IPS-15b (cell line): ENCODE measurements around the gene PDE11A.
"Not testable (repeated sequence)": the region's sequence is repeated elsewhere in the genome, so short reads cannot be mapped to it uniquely, and the experiment has no call there.

Experiments
- H3K27me3 ChIP-seq: one replicate; pipeline ENCODE4 v1.6.1; 2013; ENCODE audit warnings: low read length; ENCODE audit not compliant: control insufficient read depth, insufficient read depth
- H3K36me3 ChIP-seq: one replicate; pipeline ENCODE4 v1.6.1; 2013; ENCODE audit warnings: low read length; ENCODE audit not compliant: control insufficient read depth, insufficient read depth
- H3K4me1 ChIP-seq: one replicate; pipeline ENCODE4 v1.6.1; 2013; ENCODE audit warnings: mild to moderate bottlenecking, low read length; ENCODE audit not compliant: control insufficient read depth, insufficient read depth
- H3K4me3 ChIP-seq: one replicate; pipeline ENCODE4 v1.5.1; 2013; ENCODE audit warnings: low read depth, low read length
- H3K9ac ChIP-seq: one replicate; pipeline ENCODE4 v1.6.1; 2013; ENCODE audit warnings: low read depth, mild to moderate bottlenecking, low read length
- H3K9me3 ChIP-seq: one replicate; pipeline ENCODE4 v1.6.1; 2013; ENCODE audit warnings: mild to moderate bottlenecking, low read length; ENCODE audit not compliant: control insufficient read depth, insufficient read depth

PDE11A gene

DNA sequence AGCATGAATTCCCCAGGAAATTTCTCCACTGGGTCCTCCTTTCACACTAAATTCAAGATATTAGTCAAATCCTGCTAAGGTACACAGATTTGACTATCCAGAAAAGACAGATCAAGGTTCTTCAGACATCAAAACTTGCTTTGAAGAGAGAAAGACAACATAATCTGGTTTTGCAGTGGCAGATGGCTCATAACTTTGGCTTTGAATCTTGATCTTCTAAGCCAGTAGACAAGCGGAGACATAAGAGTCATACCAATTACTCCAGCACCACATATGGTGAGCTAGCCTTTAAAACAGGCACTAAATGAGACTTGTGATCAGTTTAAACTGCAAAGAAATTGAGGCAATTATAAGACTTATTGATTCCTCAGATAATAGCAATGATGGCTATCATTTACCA, 29.3 kb downstream of the PDE11A start:
- Histone ChIP-seq H3K4me3 (no peak overlapping the region), H3K9me3 (no peaks in the 10 kb centered on the region), H3K4me1 (no peaks in the 10 kb centered on the region), H3K9ac (no peak overlapping the region), H3K36me3 (no peaks in the 10 kb centered on the region), H3K27me3 (no peaks in the 10 kb centered on the region)

DNA sequence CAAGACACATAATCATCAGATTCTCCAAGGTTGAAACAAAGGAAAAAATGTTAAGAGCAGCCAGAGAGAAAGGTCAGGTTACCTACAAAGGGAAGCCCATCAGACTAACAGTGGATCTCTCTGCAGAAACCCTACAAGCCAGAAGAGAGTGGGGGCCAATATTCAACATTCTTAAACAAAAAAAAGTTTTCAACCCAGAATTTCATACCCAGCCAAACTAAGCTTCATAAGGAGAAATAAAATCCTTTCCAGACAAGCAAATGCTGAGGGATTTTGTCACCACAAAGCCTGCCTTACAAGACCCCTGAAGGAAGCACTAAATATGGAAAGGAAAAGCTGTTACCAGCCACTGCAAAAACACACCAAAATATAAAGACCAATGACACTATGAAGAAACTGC, 39.0 kb downstream of the PDE11A start:
- H3K9me3 ChIP-seq, H3K4me3 ChIP-seq, H3K36me3 ChIP-seq, H3K9ac ChIP-seq, H3K4me1 ChIP-seq, H3K27me3 ChIP-seq: not testable (repeated sequence)

DNA sequence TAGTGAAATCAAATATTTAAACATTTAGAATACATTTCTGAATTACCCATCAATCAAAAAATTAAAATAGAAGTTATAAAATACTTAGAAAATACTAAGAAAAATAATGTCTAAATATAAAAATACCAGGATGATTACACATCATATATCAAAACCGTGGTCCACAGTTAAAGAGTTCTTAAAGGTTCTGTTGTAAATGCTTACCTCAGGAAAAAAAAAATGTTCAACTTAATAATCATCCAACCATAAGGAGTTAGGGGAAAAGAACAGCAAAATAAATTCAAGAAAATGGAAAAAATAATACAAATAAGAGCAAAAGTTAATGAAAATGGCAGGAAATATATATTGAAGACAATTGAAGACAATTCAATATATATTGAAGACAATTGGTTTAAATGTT, 43.2 kb downstream of the PDE11A start:
- Histone ChIP-seq H3K4me3 (no peak overlapping the region), H3K36me3 (no peaks in the 10 kb centered on the region), H3K9me3 (no peaks in the 10 kb centered on the region), H3K27me3 (no peaks in the 10 kb centered on the region), H3K9ac (no peak overlapping the region), H3K4me1 (no peaks in the 10 kb centered on the region)

DNA sequence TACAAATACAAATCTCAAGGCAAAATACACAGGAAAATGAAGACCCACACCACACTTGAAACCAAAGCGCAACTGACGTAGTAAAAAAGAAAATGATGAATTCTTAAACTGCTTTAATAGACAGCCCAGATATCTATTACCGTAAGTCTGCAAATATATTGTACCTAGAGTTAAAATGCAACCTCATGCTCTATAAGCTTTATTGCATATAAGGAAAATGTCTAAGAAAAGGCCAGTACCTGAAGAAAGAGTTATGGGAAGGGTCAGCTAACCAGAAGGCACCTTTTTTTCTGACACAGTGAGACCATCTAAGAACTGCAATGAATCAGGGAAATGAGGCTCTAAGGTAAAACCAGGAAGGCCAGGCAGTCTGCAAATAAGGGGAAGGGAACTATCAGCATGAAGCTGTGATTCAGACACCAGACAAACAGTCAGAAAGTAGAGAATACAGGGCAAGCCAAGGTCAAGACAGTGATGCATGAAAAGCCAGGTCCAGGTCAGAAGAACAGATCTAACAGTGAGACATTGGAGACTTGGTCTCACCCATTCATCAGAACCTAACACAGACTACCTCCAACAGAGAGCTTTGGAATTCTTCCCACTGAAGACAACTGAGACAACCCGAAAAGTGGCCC, 46.9 kb downstream of the PDE11A start:
- no peaks in the 10 kb centered on the region for H3K27me3 ChIP-seq
- no peaks in the 10 kb centered on the region for H3K36me3 ChIP-seq
- H3K4me1 ChIP-seq: no peaks in the 10 kb centered on the region
- H3K4me3 ChIP-seq: no peak overlapping the region
- H3K9ac ChIP-seq: no peak overlapping the region
- H3K9me3 ChIP-seq: no peaks in the 10 kb centered on the region

DNA sequence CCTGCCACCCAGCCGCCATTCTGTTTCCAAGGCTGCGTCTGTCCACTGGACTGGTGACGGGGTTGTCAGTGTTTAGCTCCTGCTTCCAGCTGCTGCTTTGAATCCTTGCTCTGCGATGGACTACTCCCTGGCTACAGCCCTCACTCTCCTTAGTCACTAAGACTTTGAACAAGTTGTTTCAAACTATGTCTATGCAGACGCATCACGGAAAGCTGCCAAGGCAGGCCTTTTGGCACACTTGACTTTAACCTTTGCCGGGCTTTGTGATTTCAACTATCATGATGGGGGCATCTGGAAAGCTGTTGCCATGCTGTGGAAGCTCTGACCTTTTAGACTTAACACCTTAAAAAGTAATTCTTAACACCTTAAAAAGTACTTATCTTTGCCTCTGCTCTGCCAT, 54.4 kb downstream of the PDE11A start:
- no peaks in the 10 kb centered on the region for H3K36me3 ChIP-seq
- H3K4me1 ChIP-seq: no peaks in the 10 kb centered on the region
- H3K9me3 ChIP-seq: no peaks in the 10 kb centered on the region
- no peak overlapping the region for H3K9ac ChIP-seq
- no peak overlapping the region for H3K4me3 ChIP-seq
- H3K27me3 ChIP-seq: no peaks in the 10 kb centered on the region

DNA sequence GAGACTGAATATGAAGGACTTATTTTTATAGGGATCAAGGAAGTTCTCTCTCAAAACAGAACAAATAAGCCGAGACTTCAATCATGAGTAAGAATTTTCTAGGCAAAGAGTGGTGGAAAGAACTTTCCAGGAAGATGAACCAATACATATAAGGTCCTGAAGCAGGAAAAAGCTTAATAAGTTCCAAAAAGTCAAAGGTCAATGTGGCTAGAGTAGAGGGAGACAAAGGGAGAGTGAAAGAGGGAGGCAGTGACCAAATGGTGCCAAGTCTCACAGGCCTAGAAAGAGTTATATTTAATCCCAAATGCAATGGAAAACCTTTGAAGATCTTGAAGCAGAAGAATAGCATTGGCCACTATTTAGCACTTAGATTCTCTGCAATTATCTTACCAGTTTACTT, 56.0 kb downstream of the PDE11A start:
- Histone ChIP-seq H3K4me1 (no peaks in the 10 kb centered on the region), H3K4me3 (no peak overlapping the region)

DNA sequence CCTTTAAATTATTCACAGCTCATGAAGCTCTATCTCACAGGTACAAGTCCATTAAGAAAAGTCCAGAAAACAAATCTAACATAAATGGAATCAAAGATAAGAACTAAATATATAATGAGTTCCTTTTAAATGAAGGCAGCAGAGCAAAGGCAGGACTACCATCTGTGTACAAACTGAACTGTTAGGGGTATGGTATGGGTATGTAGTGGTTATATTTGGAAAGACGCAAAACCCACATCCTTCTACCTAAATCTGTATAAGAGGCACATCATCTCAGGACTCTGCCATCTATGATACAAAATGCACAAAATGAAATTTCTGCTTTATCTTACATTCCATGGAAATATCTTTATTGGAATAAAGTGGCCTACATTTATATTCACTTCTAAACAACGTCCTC, 59.9 kb downstream of the PDE11A start:
- no peaks in the 10 kb centered on the region for H3K36me3 ChIP-seq
- H3K4me3 ChIP-seq: no peak overlapping the region
- no peaks in the 10 kb centered on the region for H3K4me1 ChIP-seq
- no peaks in the 10 kb centered on the region for H3K9me3 ChIP-seq
- H3K27me3 ChIP-seq: no peaks in the 10 kb centered on the region
- H3K9ac ChIP-seq: no peak overlapping the region

More for the DNA sequence above, 56.0 kb downstream of the PDE11A start:
- Histone ChIP-seq H3K36me3 (no peaks in the 10 kb centered on the region), H3K9me3 (no peaks in the 10 kb centered on the region), H3K9ac (no peak overlapping the region), H3K27me3 (no peaks in the 10 kb centered on the region)

DNA sequence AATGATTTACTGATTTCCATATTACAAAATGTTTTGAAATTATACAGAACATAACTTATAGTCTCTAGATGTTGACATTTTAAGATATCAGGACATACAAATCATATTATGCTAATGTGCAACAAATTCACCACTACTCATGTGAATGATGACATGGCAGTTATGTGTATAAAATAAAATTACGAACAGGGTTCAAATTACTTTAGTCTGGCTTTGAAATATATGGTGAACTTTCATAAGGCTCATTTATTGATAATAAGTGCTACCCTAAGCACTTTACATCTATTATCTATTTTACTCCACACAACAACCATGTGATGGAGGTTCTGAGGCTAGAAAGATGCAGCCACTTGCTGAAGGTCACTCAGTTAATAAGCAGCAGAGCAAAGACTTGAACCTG, 62.8 kb downstream of the PDE11A start:
- Histone ChIP-seq H3K4me1 (no peaks in the 10 kb centered on the region), H3K9ac (no peak overlapping the region), H3K4me3 (no peak overlapping the region), H3K9me3 (no peaks in the 10 kb centered on the region), H3K36me3 (no peaks in the 10 kb centered on the region), H3K27me3 (no peaks in the 10 kb centered on the region)

DNA sequence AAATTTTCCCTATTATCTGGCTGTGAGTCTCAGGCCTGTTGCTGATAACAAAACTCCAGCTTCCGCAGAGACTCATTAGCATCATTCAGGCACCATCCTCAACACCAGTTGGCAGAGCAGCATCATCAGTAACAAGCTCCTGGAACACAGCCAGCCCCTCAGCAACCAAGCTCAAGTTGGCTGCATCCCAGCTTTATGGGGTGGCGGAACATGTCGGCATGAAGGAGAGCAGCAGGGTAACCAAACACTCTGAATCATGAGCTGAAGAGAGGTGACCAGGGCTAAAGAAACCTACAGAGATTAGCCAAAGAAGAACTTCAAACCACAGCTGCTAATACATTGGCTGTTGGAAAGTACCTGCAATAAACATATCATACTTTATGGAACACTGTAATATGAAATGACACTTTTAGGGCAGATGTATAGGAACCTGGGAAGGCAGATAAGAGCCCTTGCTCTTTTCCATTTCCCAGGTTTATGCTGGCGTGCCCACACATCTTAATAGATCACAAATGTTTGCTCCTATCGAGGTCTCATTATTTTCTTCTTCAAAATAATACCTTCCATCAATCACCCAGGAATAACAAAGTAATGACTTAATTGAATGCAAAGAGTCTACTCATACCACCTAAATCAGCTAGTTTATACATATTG, 63.8 kb downstream of the PDE11A start:
- H3K4me3 ChIP-seq: no peak overlapping the region
- H3K9me3 ChIP-seq: no peaks in the 10 kb centered on the region
- H3K4me1 ChIP-seq: no peaks in the 10 kb centered on the region
- H3K36me3 ChIP-seq: no peaks in the 10 kb centered on the region
- no peaks in the 10 kb centered on the region for H3K27me3 ChIP-seq
- no peak overlapping the region for H3K9ac ChIP-seq

DNA sequence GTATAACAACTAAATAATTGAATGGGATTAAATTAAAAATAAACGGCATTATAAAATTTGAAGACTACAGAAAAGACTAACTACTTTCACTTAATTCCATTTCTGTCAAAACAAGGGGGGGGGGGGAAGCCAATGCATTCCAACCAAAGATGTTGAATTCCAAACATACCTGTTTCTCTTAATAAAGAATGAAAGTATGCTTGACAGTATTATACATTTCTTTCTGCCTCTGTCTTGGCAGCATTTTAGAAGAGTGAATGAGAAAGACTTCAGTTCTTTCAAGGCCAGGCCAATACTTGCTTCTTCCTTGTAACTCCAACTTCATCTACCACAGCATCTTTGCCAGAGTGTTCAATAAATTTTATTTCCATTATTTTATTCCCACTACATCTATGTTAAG, 65.9 kb downstream of the PDE11A start:
- H3K4me1 ChIP-seq: no peaks in the 10 kb centered on the region
- H3K9me3 ChIP-seq: no peaks in the 10 kb centered on the region
- no peak overlapping the region for H3K9ac ChIP-seq
- H3K36me3 ChIP-seq: no peaks in the 10 kb centered on the region
- no peaks in the 10 kb centered on the region for H3K27me3 ChIP-seq
- H3K4me3 ChIP-seq: no peak overlapping the region

DNA sequence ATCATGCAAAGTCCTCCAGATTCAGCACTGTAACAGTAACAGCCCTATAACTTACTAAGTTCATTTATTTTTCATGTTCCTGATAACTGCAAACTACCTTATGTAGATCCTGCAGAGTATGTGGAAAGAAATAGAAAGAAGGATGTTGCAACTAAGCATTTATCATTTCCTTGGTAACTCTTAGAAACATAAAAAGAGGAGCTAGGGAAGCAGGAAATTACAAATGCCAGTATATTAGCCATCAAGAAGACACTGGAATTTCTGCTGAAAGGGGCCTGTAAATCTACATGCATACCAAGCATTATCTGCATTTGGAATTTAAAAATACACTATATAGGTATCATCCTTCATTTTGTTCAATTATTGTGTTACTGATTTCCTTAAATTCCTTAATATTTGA, 66.8 kb downstream of the PDE11A start:
- Histone ChIP-seq H3K9me3 (no peaks in the 10 kb centered on the region), H3K9ac (no peak overlapping the region), H3K27me3 (no peaks in the 10 kb centered on the region), H3K4me3 (no peak overlapping the region), H3K4me1 (no peaks in the 10 kb centered on the region), H3K36me3 (no peaks in the 10 kb centered on the region)

DNA sequence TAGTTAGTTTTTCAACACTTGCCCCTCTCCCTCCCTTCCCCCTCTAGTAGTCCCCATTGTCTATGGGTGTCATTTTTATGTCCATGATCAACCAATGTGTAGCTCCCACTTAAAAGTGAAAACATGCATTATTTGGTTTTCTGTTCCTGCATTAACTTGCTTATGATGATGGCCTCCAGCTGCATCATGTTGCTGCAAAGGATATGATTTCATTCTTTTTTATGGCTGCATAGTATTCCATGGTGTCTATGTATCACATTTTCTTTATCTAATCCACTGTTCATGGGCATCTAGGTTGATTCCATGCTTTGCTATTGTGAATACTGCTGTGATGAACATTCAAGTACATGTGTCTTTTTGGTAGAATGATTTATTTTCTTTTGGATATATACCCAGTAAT, 70.5 kb downstream of the PDE11A start:
- H3K9me3 ChIP-seq: no peaks in the 10 kb centered on the region
- H3K36me3 ChIP-seq: no peaks in the 10 kb centered on the region
- H3K9ac ChIP-seq: no peak overlapping the region
- no peaks in the 10 kb centered on the region for H3K27me3 ChIP-seq
- H3K4me3 ChIP-seq: no peak overlapping the region
- no peaks in the 10 kb centered on the region for H3K4me1 ChIP-seq
